CD4-positive, alpha-beta T cell (primary cell): ENCODE data around the gene KCNA1. TPM values are rescaled to one million over a fixed set of nuclear protein-coding genes. Genes with fewer than 3 reads are reported as not detected.

Experiments used
- ATAC-seq: fragments of 200-7000 bp; cut with Tn5 transposase; one replicate; pipeline ENCODE4 v1.10.0; 2022; ENCODE audit warnings: mild to moderate bottlenecking; ENCODE audit not compliant: poor library complexity
- CTCF ChIA-PET: fragments of 350-600 bp; sonication (Branson Sonifier 250); formaldehyde crosslinking; loops from one replicate; lab custom pipeline; 2021; ENCODE audit warnings: antibody characterized with exemption, inconsistent platforms; lab: Charles Lee
- POLR2A ChIA-PET: fragments of 350-600 bp; sonication (Branson Sonifier 250); formaldehyde crosslinking; loops from one replicate; lab custom pipeline; 2021; ENCODE audit warnings: antibody characterized with exemption, inconsistent platforms; lab: Charles Lee
- DNase-seq, 14 experiments: peaks; one replicate each; pipeline ENCODE4 v3.0.0-alpha.2; 2013 to 2020; ENCODE audit warnings: mixed read lengths in 2 of 14
- H3K27ac ChIP-seq, 2 donors: one replicate each; pipeline versions ENCODE4 v1.5.1 to v1.7.0; 2013; ENCODE audit warnings: low read length in 2 of 2, low read depth in 1 of 2, mild to moderate bottlenecking in 1 of 2
- H3K27me3 ChIP-seq, 2 experiments: 1 replicate in 1 of 2; 2 replicates in 1 of 2; pipeline versions ENCODE4 v1.6.1 to v1.7.0; 2013; ENCODE audit warnings: low read length in 2 of 2, control low read depth in 1 of 2, mild to moderate bottlenecking in 1 of 2, moderate library complexity in 1 of 2; ENCODE audit not compliant: insufficient read depth in 2 of 2, control insufficient read depth in 1 of 2
- H3K36me3 ChIP-seq: one replicate; pipeline ENCODE4 v1.6.1; 2013; ENCODE audit warnings: low read length, control low read depth; ENCODE audit not compliant: insufficient read depth
- H3K4me1 ChIP-seq: one replicate; pipeline ENCODE4 v1.6.1; 2013; ENCODE audit warnings: low read length, control low read depth; ENCODE audit not compliant: insufficient read depth
- H3K4me3 ChIP-seq: one replicate; pipeline ENCODE4 v1.5.1; 2013; ENCODE audit warnings: mild to moderate bottlenecking, low read length, moderate library complexity
- H3K9me3 ChIP-seq, 2 experiments: 1 replicate in 1 of 2; 2 replicates in 1 of 2; pipeline versions ENCODE4 v1.6.1 to v1.7.0; 2013; ENCODE audit warnings: low read length in 2 of 2, mild to moderate bottlenecking in 2 of 2, control low read depth in 1 of 2, moderate library complexity in 1 of 2; ENCODE audit not compliant: control insufficient read depth in 1 of 2, insufficient read depth in 1 of 2
- H3K27ac Mint-ChIP-seq: one replicate; pipeline ENCODE4 v1.8.0; 2020; ENCODE audit warnings: mixed read lengths
- H3K27me3 Mint-ChIP-seq: one replicate; pipeline ENCODE4 v1.8.0; 2021; ENCODE audit warnings: mixed read lengths
- H3K36me3 Mint-ChIP-seq: one replicate; pipeline ENCODE4 v1.8.0; 2021; ENCODE audit warnings: low read depth, mixed read lengths
- H3K4me1 Mint-ChIP-seq: one replicate; pipeline ENCODE4 v1.8.0; 2021; ENCODE audit warnings: low read depth, mixed read lengths
- H3K4me3 Mint-ChIP-seq: one replicate; pipeline ENCODE4 v1.8.0; 2020; ENCODE audit warnings: mild to moderate bottlenecking, mixed read lengths
- H3K9me3 Mint-ChIP-seq: one replicate; pipeline ENCODE4 v1.8.0; 2020; ENCODE audit warnings: mixed read lengths
- CTCF ChIP-seq: fragments of 200-600 bp; IDR thresholded peaks from one replicate; pipeline ENCODE4 v1.8.0; 2022; ENCODE audit warnings: antibody characterized with exemption, mild to moderate bottlenecking
- intact Hi-C, 2 experiments: fragments of 100-400 bp; cut with DNase I in 1 of 2; cut with micrococcal nuclease in 1 of 2; formaldehyde crosslinking; loops; one replicate each; pipeline versions ENCODE4 v1.15.1 to v1.9.0; 2023 to 2025; cut with DNase I, micrococcal nuclease
- total RNA-seq, 174 experiments: library from RNA in 2 of 174; stranded (reverse) in 2 of 174; gene quantifications; one replicate each; pipeline ENCODE4 v1.2.3 and lab custom pipeline; 2021 to 2026

The KCNA1 gene
- total RNA-seq, 2 experiments from 2014 or later: not detected

- no peak overlapping the region for H3K4me3 Mint-ChIP-seq
Observed at GRCh38 chr12:4905316-4905715, 4.4 kb upstream of the KCNA1 start.

GRCh38 chr12:4908684-4909409 lies 858 bp upstream of the KCNA1 start:
- Mint-ChIP-seq H3K27me3 (peaks cover 38% of the 10 kb centered on the region), H3K4me3 (peak overlapping the region; percentile 69), H3K4me1 (peaks cover 10% of the 10 kb centered on the region), H3K27ac (no peak overlapping the region), H3K9me3 (no peaks in the 10 kb centered on the region), H3K36me3 (no peaks in the 10 kb centered on the region)
- Histone ChIP-seq H3K36me3 (no peaks in the 10 kb centered on the region), H3K4me1 (peaks cover 29% of the 10 kb centered on the region), H3K4me3 (peak overlapping the region; percentile 46), H3K27me3 (peaks cover 71 to 80% of the 10 kb centered on the region in 2 experiments), H3K9me3 (peaks cover 0 to 29% of the 10 kb centered on the region in 2 experiments), H3K27ac (no peak overlapping the region)
- ChIA-PET POLR2A (no interaction called here), CTCF (no interaction called here)
- peak in 1 of 14 experiments; percentile 7 for DNase-seq
- intact Hi-C loops: no loop called here
- no peak for TF ChIP-seq CTCF
- no peak for ATAC-seq

More at GRCh38 chr12:4905316-4905715, 4.4 kb upstream of the KCNA1 start:
- ATAC-seq (no peak), DNase-seq (no peak)
- H3K27ac ChIP-seq: no peak overlapping the region
- no peak for TF ChIP-seq CTCF
- H3K27me3 Mint-ChIP-seq: peaks cover 29% of the 10 kb centered on the region
- H3K27me3 ChIP-seq: peaks cover 53 to 55% of the 10 kb centered on the region in 2 experiments
- H3K9me3 Mint-ChIP-seq: no peaks in the 10 kb centered on the region
- CTCF ChIA-PET: no interaction called here
- H3K9me3 ChIP-seq: peaks cover 0 to 15% of the 10 kb centered on the region in 2 experiments
- POLR2A ChIA-PET: no interaction called here
- intact Hi-C loops: no loop called here
- H3K4me3 ChIP-seq: no peak overlapping the region
- peaks cover 18% of the 10 kb centered on the region for H3K4me1 ChIP-seq
- no peak overlapping the region for H3K27ac Mint-ChIP-seq
- H3K36me3 Mint-ChIP-seq: no peaks in the 10 kb centered on the region
- no peaks in the 10 kb centered on the region for H3K36me3 ChIP-seq
- H3K4me1 Mint-ChIP-seq: peaks cover 5% of the 10 kb centered on the region

GRCh38 chr12:4909410-4909733 lies 333 bp upstream of the KCNA1 start:
- DNase-seq: no peak
- peak overlapping the region; percentile 46 for H3K4me3 ChIP-seq
- no peak for TF ChIP-seq CTCF
- ChIA-PET POLR2A (no interaction called here), CTCF (no interaction called here)
- no peaks in the 10 kb centered on the region for H3K9me3 Mint-ChIP-seq
- H3K36me3 Mint-ChIP-seq: no peaks in the 10 kb centered on the region
- peaks cover 43% of the 10 kb centered on the region for H3K27me3 Mint-ChIP-seq
- peaks cover 10% of the 10 kb centered on the region for H3K4me1 Mint-ChIP-seq
- H3K9me3 ChIP-seq: peaks cover 0 to 29% of the 10 kb centered on the region in 2 experiments
- ATAC-seq: no peak
- H3K27ac Mint-ChIP-seq: no peak overlapping the region
- peaks cover 70 to 80% of the 10 kb centered on the region in 2 experiments for H3K27me3 ChIP-seq
- intact Hi-C loops: no loop called here
- peaks cover 29% of the 10 kb centered on the region for H3K4me1 ChIP-seq
- H3K4me3 Mint-ChIP-seq: peak overlapping the region; percentile 35
- no peak overlapping the region for H3K27ac ChIP-seq
- H3K36me3 ChIP-seq: no peaks in the 10 kb centered on the region
